Muscle of arm (tissue), 14 donors: ENCODE results near the gene TIMM23. TPM values are rescaled to one million over a fixed set of nuclear protein-coding genes. Genes with fewer than 3 reads are reported as not detected.
A peak's percentile ranks its signal among the peaks of the same experiment; 100 is the strongest.
"Not testable (repeated sequence)": the region's sequence is repeated elsewhere in the genome, so short reads cannot be mapped to it uniquely, and the experiment has no call there.

Experiments
- DNase-seq: peaks from one replicate; pipeline ENCODE4 v3.0.0-alpha.2; 2013
- long read RNA-seq, 11 donors: transcript quantifications; one replicate each; lab custom pipeline, GENCODE V29; 2026
- polyA plus RNA-seq, 12 donors: library from polyadenylated mRNA; unstranded; fragments of 120-200 nt; gene quantifications; one replicate each; pipeline ENCODE4 v1.2.1, GENCODE V29; 2013; ENCODE audit not compliant: insufficient read length in 12 of 12

Gene TIMM23, protein sequence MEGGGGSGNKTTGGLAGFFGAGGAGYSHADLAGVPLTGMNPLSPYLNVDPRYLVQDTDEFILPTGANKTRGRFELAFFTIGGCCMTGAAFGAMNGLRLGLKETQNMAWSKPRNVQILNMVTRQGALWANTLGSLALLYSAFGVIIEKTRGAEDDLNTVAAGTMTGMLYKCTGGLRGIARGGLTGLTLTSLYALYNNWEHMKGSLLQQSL
- 10 to 100 TPM in 11 of 12 donors, not detected in 1; 43.0 to 60.4 (median 53.8) TPM for polyA plus RNA-seq
- long read RNA-seq, donor 1, transcript TIMM23-201 (7 exons, 1,222 nt) = major isoform, 23 of 557 reads
- long read RNA-seq, donor 1, partial matches to known transcripts = 534 of 557 reads
- long read RNA-seq, donor 1, other reads (novel, unspliced or antisense) = 0 of 557 reads
- long read RNA-seq, donor 2, transcript TIMM23-201 (7 exons, 1,222 nt) = major isoform, 33 of 136 reads
- long read RNA-seq, donor 2, partial matches to known transcripts = 87 of 136 reads
- long read RNA-seq, donor 2, other reads (novel, unspliced or antisense) = 16 of 136 reads
- long read RNA-seq, donor 3, transcript TIMM23-201 (7 exons, 1,222 nt) = major isoform, 15 of 42 reads
- long read RNA-seq, donor 3, partial matches to known transcripts = 19 of 42 reads
- long read RNA-seq, donor 3, other reads (novel, unspliced or antisense) = 8 of 42 reads
- long read RNA-seq, donor 4, transcript TIMM23-201 (7 exons, 1,222 nt) = major isoform, 11 of 11 reads
- long read RNA-seq, donor 4, partial matches to known transcripts = 0 of 11 reads
- long read RNA-seq, donor 4, other reads (novel, unspliced or antisense) = 0 of 11 reads
- long read RNA-seq, donor 5 = 0 reads
- long read RNA-seq, donor 6, transcript TIMM23-201 (7 exons, 1,222 nt) = major isoform, 15 of 15 reads
- long read RNA-seq, donor 6, partial matches to known transcripts = 0 of 15 reads
- long read RNA-seq, donor 6, other reads (novel, unspliced or antisense) = 0 of 15 reads
- long read RNA-seq, donor 7, transcript TIMM23-201 (7 exons, 1,222 nt) = major isoform, 11 of 11 reads
- long read RNA-seq, donor 7, partial matches to known transcripts = 0 of 11 reads
- long read RNA-seq, donor 7, other reads (novel, unspliced or antisense) = 0 of 11 reads
- long read RNA-seq, donor 8, transcript TIMM23-201 (7 exons, 1,222 nt) = major isoform, 40 of 40 reads
- long read RNA-seq, donor 8, partial matches to known transcripts = 0 of 40 reads
- long read RNA-seq, donor 8, other reads (novel, unspliced or antisense) = 0 of 40 reads
- long read RNA-seq, donor 9, transcript TIMM23-201 (7 exons, 1,222 nt) = major isoform, 13 of 13 reads
- long read RNA-seq, donor 9, partial matches to known transcripts = 0 of 13 reads
- long read RNA-seq, donor 9, other reads (novel, unspliced or antisense) = 0 of 13 reads
- long read RNA-seq, donor 10, transcript TIMM23-201 (7 exons, 1,222 nt) = major isoform, 30 of 81 reads
- long read RNA-seq, donor 10, partial matches to known transcripts = 26 of 81 reads
- long read RNA-seq, donor 10, other reads (novel, unspliced or antisense) = 25 of 81 reads
- long read RNA-seq, donor 11, transcript TIMM23-201 (7 exons, 1,222 nt) = major isoform, 29 of 119 reads
- long read RNA-seq, donor 11, partial matches to known transcripts = 51 of 119 reads
- long read RNA-seq, donor 11, other reads (novel, unspliced or antisense) = 39 of 119 reads

DNA sequence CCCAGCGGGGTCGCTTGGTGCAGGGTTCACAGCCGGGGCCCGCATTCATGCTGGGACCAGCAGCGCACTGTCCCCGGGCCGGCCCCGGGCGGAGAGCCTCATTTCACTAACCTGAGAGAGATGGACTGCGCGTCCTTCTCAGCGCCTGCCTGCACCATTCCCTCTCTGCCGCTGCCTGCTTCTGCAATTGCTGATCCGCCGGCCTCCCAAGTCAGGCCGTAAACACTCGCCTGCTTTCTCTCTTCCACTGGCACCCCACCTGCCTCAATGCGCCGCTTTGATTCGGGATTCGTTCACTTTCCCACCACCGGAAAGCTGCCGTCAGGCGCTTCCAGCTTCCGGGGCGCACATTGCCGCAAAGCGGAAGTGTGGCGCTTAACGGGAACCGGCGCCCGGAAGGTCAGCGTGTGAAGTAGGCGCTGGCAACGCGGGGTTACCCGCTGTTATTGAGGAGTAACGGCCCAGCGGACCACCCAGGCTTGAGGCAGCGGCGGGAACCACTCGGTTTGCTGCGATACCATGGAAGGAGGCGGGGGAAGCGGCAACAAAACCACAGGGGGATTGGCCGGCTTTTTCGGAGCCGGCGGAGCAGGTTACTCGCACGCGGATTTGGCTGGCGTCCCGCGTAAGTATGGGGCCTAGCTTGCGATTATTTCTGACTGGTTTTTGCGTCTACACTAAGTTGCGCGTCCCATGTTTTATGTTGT lies at the start of gene TIMM23:
TIMM23 (plus strand) TSS at position 384 of the 707 bp plus-strand sequence; CDS start at position 520, 136 bp downstream.
- DNase-seq = peak; percentile 83

DNA sequence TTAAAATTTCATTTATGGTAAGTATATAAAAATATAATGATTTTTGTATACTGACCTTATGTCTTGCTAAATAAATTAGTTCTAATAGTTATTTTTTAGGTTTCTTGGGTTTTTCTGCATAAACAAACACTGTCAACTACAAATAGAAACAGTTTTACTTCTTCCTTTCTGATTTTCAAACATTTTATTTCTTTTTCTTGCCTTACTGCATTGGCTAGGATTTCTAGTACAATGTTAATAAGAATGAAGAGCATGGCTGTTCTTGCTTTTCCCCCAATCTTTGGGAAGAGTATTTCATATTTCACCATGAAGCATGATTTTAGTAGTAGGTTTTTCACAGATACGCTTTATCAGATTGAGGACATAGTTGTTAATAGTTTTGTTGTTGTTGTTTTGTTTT lies 45.5 kb upstream of the TIMM23 start:
- not testable (repeated sequence) for DNase-seq

DNA sequence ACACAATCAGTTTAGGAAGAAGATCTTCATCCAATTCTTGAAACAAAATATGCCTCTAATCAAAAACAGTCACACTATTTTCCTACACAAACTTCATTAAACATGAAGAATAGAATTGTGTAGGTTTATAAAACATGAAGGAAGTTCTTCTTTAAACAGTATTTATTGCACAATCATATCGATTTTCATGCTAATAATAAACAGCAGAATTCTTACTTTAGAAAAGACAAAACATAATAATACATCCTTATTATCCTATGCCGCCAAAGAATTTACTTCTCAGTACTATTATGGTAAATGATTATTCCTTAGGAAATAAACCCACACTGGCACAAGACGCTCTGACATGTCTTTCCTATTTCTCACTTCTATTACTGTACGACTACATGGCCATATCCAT lies 41.0 kb upstream of the TIMM23 start:
- DNase-seq = not testable (repeated sequence)

DNA sequence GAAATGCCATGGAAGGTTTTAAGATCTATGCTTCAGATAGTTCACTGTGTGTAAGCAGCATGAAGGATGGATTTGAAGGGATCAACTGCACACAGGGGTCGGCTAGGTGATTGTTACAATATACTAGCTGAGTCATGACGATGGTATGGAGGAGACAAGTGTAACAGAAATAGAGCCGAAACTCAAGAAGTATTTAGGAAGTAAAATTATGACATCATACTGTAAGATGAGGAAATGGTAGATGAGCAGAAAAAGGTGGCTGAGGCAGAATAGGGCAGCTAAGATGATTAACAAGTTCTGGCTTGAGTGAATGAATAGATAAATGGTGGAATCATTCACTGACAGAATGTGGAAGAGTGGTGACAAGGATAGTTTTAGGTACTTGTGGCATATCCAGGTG lies 37.5 kb upstream of the TIMM23 start:
- DNase-seq = not testable (repeated sequence)

DNA sequence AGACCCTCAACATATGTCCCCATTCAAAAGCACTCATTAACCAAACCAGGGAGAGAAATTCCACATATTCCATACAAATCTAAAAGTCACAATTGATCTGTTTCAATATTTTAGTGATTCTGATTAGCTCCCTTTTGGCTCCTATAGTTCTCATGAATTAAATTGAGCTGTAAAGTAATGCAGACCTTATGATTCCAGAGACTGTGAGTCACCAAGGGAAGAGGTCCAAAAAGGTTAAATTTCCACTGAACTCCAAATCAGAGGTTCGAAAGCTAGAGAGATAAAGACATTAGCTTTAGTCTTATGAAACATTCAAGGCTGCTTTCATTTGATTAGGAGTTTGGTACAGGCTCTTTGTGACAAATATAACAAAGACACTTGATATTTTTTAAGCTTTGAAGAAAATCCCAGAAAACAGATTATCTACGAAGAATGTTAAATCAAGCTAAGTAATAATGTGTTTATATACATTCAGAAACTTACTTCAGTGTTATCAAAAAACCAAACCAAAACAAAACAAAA lies 33.1 kb upstream of the TIMM23 start:
- not testable (repeated sequence) for DNase-seq

DNA sequence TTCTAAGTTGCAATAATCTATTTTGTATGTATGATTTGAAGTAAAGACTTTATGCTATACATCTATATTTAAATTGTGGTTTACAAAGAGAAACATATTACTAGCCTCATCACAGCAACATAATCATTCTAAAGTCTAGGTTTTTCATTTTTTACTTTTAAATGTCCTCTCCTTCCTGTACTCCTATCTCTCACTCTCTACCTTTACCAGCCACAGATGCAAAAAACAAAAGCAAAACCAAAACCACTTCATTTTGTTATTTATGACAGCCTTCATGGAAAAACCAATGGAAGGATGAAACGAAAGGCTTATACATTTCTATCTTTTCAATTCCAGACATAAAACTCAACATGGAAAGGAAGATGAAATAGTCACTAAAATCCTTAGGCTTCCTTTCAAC lies 31.1 kb upstream of the TIMM23 start:
- not testable (repeated sequence) for DNase-seq

DNA sequence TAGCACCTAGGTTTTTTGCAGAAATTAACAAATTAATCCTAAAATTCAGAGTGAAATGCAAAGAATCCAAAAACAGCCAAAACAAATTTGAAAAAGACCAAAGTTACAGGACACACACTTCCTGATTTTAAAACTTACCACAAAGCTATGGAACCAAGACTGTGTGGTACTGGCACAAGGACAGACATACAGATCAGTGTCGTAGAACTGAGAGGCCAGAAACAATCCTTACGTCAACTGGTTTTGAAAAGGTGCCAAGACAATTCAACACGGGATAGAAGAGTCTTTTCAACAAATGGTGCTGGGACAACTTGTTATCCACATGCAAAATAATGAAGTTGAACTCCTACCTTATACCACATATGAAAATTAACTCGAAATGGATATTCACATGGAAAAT lies 26.8 kb upstream of the TIMM23 start:
- DNase-seq = not testable (repeated sequence)

DNA sequence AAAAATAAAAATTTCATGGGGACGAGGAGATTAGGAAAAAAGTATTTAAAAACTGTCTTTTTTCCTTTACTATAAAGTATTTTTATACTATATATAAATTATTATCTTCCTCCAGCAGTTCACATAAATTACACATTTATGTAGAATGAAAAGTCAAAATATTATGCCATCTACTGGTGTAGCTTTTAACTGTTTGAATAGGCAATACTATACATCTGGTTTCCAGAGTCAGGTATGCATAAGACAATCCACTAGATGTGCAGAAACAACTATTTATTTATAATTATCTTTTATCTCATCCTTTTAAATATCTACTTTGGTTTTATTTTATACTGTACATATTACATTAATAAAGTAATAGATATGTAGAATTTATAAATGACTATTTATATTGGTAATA lies 24.9 kb upstream of the TIMM23 start:
- DNase-seq = not testable (repeated sequence)

DNA sequence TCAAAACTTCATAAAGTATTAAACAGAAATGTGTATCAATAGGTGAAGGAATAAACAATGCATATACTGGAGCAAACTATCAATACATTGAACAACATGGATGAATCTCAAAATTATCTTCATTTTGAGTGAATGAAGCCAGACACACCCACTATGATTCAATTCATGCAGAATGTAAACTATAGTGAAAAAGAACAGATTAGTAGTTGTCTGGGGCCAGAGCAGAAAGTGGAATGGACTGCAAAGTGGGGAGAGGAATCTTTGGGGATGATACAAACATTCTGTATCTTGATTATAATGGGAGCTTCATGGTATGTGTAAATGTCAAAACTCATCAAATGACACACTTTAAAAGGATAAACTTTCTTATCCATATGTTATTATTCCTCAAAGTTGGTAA lies 23.5 kb upstream of the TIMM23 start:
- DNase-seq = not testable (repeated sequence)

DNA sequence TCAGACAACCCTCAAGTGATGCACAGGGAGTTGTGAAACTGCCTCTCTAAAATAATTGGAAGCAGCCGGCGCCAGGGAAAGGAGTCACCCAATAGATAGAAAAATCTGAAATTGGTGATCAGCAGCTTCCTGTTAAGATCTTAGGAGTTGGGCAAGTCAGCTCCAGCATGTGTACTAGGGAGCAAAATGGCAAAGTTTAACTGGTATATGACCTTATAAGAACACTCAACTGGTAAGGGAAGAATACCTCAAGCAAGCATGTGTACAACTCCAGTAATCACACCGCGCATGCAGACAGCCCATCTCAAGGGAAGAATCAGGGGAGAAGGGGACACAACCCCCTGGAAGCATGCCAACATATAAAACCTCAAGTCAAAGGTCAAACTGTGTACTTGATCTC lies 17.9 kb upstream of the TIMM23 start:
- DNase-seq = not testable (repeated sequence)

DNA sequence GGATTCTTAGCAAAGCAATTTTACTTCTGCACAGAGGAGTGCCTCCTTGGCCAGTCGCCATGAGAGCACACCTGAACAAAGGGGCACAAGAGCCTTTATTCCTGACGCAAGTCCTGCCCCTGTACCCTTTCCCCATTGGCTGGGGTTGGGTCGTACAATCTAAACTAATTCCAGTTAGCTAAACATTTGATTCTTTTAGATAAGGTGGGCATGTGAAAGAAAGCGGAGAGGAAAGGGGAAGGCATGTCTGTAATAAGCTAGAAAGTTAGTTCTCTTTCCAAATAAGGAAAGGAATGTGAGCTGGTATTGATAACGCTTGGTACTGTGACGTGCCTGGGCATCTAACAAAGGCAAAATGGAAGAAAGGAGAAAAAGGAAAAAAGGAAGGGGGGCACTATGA lies 15.7 kb upstream of the TIMM23 start:
- not testable (repeated sequence) for DNase-seq

DNA sequence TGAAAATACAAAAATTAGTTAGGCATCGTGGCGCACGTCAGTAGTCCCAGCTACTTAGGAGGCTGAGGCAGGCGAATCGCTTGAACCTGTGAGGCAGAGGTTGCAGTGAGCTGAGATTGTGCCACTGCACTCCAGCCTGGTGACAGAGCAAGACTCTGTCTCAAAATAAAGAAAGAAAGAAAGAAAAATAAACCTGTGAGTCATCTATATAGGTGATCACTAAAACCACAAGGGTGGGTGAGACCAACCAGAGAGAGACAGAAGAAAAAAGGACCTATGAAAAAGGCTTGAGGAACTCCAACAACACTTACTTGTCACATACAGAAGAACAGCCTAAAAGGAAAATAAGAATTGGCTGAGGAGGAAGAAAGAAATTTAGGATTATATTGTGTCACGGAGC lies 14.4 kb upstream of the TIMM23 start:
- DNase-seq = not testable (repeated sequence)

DNA sequence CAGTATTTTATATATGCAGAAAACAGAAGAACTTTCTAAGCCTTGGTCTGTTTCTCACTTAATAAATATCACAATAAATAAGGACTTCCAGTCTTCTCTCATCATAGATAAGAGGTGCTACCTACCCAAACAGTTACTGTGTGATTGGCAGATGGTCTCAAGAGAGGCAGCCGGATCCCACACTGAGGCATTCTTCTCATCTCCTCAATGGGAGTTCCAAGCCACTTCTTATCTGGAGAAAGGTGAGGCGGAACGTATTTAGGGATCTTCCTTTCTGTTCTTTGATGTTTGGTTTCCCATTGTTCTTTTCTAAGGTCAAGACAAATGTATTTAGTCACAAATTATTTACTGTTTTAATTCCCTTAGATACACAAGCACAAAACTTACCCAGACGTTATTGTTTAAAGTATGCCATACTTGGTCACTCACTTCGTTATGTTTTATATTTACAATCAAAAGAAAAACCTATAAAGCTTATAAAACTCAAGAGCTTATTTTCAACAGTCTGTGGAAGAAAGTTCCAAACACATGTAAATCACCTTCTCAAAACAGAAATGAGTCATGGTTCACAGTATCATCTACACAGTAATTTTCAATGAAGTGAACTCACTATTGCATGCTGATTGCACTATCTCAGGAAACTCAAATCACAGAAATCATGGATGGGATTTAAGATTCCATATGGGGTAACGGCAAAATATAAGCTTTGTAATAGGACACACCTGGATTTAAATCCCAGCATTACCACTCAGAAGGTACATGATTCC lies 9.4 kb upstream of the TIMM23 start:
- DNase-seq = not testable (repeated sequence)

DNA sequence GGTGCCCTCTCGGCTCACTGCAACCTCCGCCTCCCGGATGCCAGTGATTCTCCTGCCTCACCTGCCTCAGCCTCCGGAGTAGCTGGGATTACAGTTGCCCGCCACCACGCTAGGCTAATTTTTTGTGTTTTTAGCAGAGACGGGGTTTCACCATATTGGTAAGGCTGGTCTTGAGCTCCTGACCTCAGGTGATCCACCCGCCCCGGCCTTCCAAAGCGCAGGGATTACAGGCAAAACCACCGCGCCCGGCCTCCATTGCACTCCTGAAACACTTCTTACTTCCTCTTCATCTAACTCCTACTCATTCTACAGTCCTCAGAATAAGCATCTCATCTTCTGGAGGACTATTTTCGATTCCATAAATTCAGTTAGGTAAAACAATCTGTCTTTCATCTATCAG lies 1.3 kb upstream of the TIMM23 start:
- not testable (repeated sequence) for DNase-seq

DNA sequence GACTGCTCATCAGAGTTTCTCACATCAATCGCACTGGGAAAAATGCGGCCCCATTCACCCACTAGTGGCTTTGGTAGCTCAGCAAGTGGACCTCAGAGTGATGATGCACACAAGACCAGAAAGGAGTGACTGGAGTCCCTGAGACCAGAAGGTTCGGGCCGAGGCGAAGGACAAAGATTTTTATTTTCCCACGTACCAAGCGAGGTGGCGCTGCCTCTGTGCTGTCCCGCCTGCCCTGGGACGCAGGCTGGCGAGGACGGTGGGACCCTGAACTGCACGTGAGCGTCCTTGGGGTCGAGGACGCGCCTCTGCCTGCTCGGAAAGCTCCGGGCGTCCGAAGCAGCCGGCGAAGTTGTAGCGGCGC lies 565 bp upstream of the TIMM23 start:
- not testable (repeated sequence) for DNase-seq

DNA sequence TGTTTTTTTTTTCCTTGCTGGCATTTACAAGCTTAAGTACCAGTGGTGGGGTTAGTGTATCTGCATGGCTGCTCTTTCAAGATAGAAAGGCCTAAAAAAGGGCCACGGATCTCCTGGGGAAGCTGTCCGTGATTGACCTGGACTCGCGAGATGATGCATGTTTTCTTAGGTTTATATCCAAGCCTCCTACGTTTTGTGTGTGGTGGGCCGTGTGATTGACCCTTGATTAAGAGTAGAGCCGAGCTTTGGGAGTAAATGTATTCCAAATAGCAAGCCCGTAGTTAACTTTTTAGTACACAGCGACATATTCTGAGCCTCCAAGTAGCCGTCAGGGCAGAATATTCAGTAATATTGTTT lies 502 bp downstream of the TIMM23 start:
- not testable (repeated sequence) for DNase-seq

DNA sequence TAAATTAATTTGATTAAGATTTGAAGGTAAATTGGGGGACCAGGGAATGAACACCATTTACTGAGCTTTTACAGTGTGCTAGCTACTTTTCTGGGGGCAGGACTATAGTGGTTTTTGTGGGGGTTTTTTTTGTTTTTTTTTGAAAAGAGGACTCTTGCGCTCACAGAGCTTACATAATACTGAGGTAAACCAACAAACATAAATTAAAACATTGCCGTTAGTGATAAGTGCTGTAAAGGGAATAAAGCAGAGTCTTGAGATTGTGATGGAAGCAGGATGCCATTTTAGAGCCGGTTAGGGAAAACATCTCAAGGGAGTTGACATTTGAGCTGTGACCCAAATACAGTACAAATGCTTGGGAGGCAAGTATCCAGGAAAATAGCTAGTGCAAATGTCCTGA lies 1.8 kb downstream of the TIMM23 start:
- not testable (repeated sequence) for DNase-seq

DNA sequence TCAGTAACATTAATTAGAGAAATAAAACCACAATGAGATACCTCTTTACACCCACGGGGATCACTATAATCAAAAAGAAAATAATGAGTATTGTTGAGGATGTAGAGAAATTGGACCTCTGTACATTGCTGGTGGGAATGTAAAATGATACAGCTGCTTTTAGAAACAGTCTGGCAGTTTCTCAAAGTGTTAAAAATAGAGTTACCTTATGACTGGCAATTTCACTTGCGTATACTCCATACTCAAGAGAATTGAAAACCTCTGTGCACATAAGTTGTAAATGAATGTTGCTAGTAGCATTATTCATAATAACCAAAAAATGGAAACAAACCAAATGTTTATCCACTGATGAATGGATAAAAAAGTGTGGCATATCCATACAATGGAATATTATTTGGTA lies 6.3 kb downstream of the TIMM23 start:
- DNase-seq = not testable (repeated sequence)

DNA sequence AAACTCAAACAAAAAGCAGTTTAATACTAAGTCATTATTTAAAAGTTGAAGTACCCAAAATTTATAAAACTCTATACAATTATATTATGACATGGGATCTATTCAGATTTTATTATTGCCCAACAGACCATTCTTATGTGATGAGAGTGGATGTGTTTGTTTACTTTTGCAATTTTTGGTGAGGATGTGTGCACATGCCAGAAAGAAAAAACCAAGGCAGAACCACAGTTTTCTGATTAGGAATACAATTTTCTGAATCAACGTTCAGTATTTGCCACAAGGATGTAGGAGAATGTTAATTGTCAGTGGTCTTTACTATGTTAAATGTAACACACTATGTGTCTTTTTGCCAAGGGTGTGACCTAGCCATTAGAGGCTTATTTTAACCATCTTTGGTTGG lies 9.1 kb downstream of the TIMM23 start:
- DNase-seq = not testable (repeated sequence)
